ENCODE data around the gene RAB35.
"Not testable (repeated sequence)": the region's sequence is repeated elsewhere in the genome, so short reads cannot be mapped to it uniquely, and the experiment has no call there.

RAB35 gene

DNA sequence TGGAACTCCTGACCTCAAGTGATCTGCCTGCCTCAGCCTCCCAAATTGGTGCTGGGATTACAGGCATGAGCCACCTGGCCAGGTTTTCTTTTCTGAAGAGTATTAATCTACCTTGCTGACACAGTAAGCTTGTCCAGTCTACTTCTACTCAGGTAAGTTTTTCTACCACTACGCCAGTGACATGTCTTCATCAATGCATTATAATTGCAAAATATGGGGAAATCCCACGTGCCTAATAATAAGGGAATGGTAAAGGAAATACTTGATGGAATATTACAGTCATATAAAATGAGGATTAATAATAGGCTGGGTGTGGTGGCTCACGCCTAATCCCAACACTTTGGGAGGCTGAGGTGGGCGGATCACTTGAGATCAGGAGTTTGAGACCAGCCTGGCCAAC lies 62.3 kb downstream of the RAB35 start:
- DNase-seq: no peak

DNA sequence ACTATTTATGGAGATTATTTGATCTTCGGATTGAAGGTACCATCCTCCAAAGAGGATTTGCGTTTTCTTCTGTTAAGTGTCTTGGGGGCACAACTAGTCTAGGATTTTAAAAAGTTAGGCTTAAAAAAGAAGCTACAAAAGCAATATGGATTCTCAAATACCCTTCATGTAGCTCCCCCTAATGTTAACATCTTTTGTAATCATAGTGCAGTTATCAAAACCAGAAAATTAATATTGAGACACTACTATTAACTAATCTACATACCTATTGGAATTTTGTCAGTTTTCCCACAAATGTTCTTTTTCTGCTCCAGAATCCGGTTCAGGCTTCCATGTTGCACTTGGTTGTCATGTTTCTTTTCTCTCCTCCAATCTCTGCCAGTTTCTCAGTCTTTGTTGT lies 65.0 kb downstream of the RAB35 start:
- no peak for DNase-seq

DNA sequence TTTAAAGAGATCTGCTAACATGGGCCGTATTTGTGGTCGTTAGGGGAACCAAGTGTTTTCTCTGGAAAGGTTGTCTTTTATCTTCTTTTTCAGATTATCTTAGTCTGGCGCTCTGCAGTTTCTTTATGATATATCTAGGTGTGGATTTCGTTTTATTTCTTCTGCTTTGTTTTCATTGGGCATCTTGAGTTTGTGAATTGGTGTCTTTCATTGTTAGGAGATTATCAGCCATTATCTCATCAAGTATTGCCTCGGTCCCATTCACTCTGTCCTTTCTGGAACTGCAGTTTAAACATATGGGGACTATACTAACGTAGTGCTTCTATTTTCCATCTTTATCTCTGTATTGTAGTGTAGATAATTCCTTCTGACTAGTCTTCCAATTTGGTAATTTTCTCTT lies 67.1 kb downstream of the RAB35 start:
- no peak for DNase-seq

DNA sequence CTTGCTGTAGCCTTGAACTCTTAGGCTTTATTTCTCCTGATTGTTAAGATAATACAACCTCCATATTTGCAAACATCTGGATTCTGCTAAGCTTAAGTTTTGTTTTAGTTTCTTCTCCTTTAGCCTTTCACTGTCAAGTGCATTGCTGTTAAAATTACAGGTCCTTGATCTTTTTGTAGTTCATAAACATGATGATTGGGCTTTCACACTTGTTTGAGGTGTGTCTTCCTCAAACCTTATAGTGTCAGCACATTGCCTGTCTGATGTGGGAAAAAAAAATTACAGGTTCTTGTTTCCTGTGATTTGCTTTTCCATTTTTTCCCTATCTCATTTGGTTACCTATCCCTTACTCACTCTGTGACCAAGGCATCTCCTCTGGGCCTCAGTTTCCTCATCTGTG lies 68.3 kb downstream of the RAB35 start:
- DNase-seq: no peak

DNA sequence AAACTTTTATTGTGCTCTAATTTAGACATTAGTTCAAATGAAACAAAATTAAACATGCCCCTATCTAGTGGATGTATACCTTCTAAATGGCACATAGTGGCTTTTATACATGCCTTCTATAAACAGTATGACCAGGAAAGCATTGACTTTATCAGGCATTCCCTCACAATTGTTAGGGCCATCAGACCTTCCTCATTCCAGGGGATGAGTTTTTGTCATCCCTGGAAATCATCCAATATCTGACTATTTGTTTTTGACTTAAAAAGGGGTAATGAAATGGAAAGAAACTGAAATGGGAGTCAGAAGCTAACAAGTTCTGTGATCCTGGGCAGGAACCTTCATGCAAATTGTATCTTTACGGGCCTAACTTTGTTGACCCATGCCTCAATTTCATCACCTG lies 69.5 kb downstream of the RAB35 start:
- no peak for DNase-seq

DNA sequence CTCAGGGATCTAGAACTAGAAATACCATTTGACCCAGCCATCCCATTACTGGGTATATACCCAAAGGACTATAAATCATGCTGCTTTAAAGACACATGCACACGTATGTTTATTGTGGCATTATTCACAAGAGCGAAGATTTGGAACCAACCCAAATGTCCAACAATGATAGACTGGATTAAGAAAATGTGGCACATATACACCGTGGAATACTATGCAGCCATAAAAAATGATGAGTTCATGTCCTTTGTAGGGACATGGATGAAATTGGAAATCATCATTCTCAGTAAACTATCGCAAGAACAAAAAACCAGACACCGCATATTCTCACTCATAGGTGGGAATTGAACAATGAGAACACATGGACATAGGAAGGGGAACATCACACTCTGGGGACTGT lies 71.2 kb downstream of the RAB35 start:
- DNase-seq: not testable (repeated sequence)
